Kidney (tissue), 14 donors: ENCODE data around the gene SH3D19. TPM values are rescaled to one million over a fixed set of nuclear protein-coding genes. Genes with fewer than 3 reads are reported as not detected.

Experiments used
- DNase-seq, 5 donors: peaks; one replicate each; pipeline ENCODE4 v3.0.0-alpha.2; 2013 to 2020
- FAIRE-seq: peaks from 2 replicates; lab custom pipeline; 2012; peaks lifted over from hg19 to GRCh38; lab: Jason Lieb, UNC
- H3K27ac ChIP-seq, 2 donors: one replicate each; pipeline ENCODE4 v1.7.0; 2013; ENCODE audit warnings: low read depth in 2 of 2, low read length in 2 of 2, inconsistent platforms in 1 of 2
- H3K27me3 ChIP-seq: one replicate; pipeline ENCODE4 v1.7.1; 2013; ENCODE audit warnings: low read length, inconsistent platforms; ENCODE audit not compliant: control insufficient read depth, insufficient read depth
- H3K36me3 ChIP-seq, 3 donors: one replicate each; pipeline versions ENCODE4 v1.7.0 to v1.7.1; 2013; ENCODE audit warnings: low read length in 3 of 3, control low read depth in 1 of 3, inconsistent platforms in 1 of 3; ENCODE audit not compliant: insufficient read depth in 3 of 3, control insufficient read depth in 2 of 3
- H3K4me1 ChIP-seq, 3 donors: one replicate each; pipeline versions ENCODE4 v1.7.0 to v1.7.1; 2013; ENCODE audit warnings: low read length in 3 of 3, inconsistent platforms in 1 of 3, low read depth in 1 of 3; ENCODE audit not compliant: control insufficient read depth in 2 of 3, insufficient read depth in 2 of 3
- H3K4me3 ChIP-seq, 3 donors: one replicate each; pipeline versions ENCODE4 v1.7.0 to v1.8.1; 2013; ENCODE audit warnings: low read length in 3 of 3, control low read depth in 1 of 3, inconsistent platforms in 1 of 3
- H3K9ac ChIP-seq, 3 donors: one replicate each; pipeline versions ENCODE4 v1.7.0 to v1.7.1; 2013; ENCODE audit warnings: low read length in 3 of 3, control low read depth in 1 of 3, inconsistent platforms in 1 of 3
- H3K9me3 ChIP-seq, 3 donors: one replicate each; pipeline versions ENCODE4 v1.7.0 to v1.7.1; 2013; ENCODE audit warnings: low read length in 3 of 3, control low read depth in 1 of 3, inconsistent platforms in 1 of 3; ENCODE audit not compliant: control insufficient read depth in 2 of 3, insufficient read depth in 1 of 3
- CTCF ChIP-seq: IDR thresholded peaks from 3 replicates; pipeline ENCODE4 v1.5.1; 2012; ENCODE audit warnings: mild to moderate bottlenecking, moderate library complexity, borderline replicate concordance; ENCODE audit not compliant: insufficient read depth; ENCODE audit errors: extremely low read depth
- intact Hi-C: fragments of 100-400 bp; cut with DNase I; formaldehyde crosslinking; loops from one replicate; pipeline ENCODE4 v1.11.1; 2022
- polyA plus RNA-seq: library from polyadenylated mRNA; stranded (reverse); fragments of 350-450 nt; fragmentation: Illumina TruSeq; extraction: RNeasy Lipid Tissue Mini Kit (QIAGEN cat#74804); gene quantifications from one replicate; pipeline ENCODE4 v1.2.3, GENCODE V29; 2014; ENCODE audit warnings: low read depth, low replicate concordance; ENCODE audit not compliant: insufficient read depth
- total RNA-seq: library from RNA; stranded (reverse); fragmentation: NEBNext Ultra II Directional; extraction: Animal tissue kit (Norgen Biotek cat#: 25700); gene quantifications from one replicate; pipeline ENCODE4 v1.2.1, GENCODE V29; 2021
- donor health status: control.
- donor health status: control.
- donor health status: control.
- donor health status: control.
- donor health status: control.
- donor health status: DM: yes; HTN: yes; CAD: no.
- donor health status: Normal renal cell carcinoma (clear cell type).

SH3D19 gene
- total and polyA plus RNA-seq, 2 donors from 2014 or later = 13.6 to 36.8 TPM

GRCh38 chr4:151314010-151314355, 11.4 kb downstream of the SH3D19 start:
- FAIRE-seq (no peak), DNase-seq (no peak)
- TF ChIP-seq CTCF = no peak
- peaks cover 0 to 17% (median 10%) of the 10 kb centered on the region in 3 donors for H3K4me1 ChIP-seq
- peak overlapping the region in 1 of 3 donors; percentile 48 for H3K9ac ChIP-seq
- intact Hi-C loops = no loop called here
- no peaks in the 10 kb centered on the region for H3K27me3 ChIP-seq
- H3K36me3 ChIP-seq = no peaks in the 10 kb centered on the region
- H3K27ac ChIP-seq = peak overlapping the region; percentile 66 to 86
- no peak overlapping the region for H3K4me3 ChIP-seq
- H3K9me3 ChIP-seq = no peaks in the 10 kb centered on the region

GRCh38 chr4:151313306-151314009, 11.9 kb downstream of the SH3D19 start:
- DNase-seq = no peak
- no peak overlapping the region for H3K27ac ChIP-seq
- TF ChIP-seq CTCF = no peak
- no peak overlapping the region for H3K4me3 ChIP-seq
- no peaks in the 10 kb centered on the region for H3K9me3 ChIP-seq
- intact Hi-C loops = no loop called here
- no peaks in the 10 kb centered on the region for H3K27me3 ChIP-seq
- no peak overlapping the region for H3K9ac ChIP-seq
- no peak for FAIRE-seq
- H3K36me3 ChIP-seq = no peaks in the 10 kb centered on the region
- peaks cover 0 to 17% (median 10%) of the 10 kb centered on the region in 3 donors for H3K4me1 ChIP-seq

GRCh38 chr4:151310124-151310728, 15.2 kb downstream of the SH3D19 start:
- H3K4me1 ChIP-seq = peaks cover 0 to 11% (median 6%) of the 10 kb centered on the region in 3 donors
- H3K27ac ChIP-seq = no peak overlapping the region
- intact Hi-C loops = no loop called here
- H3K9me3 ChIP-seq = no peaks in the 10 kb centered on the region
- no peaks in the 10 kb centered on the region for H3K36me3 ChIP-seq
- H3K9ac ChIP-seq = no peak overlapping the region
- no peaks in the 10 kb centered on the region for H3K27me3 ChIP-seq
- no peak for TF ChIP-seq CTCF
- no peak overlapping the region for H3K4me3 ChIP-seq
- no peak for FAIRE-seq
- DNase-seq = no peak
